Lung (tissue), 12 donors: ENCODE results near the gene MAGEF1. TPM values are rescaled to one million over a fixed set of nuclear protein-coding genes. Genes with fewer than 3 reads are reported as not detected.

Source experiments
- ATAC-seq: fragments of 200-7000 bp; cut with Tn5 transposase; one replicate; pipeline ENCODE4 v1.9.1; 2020; ENCODE audit warnings: moderate number of reproducible peaks; ENCODE audit not compliant: insufficient read depth, low FRiP score
- DNase-seq, 3 donors: peaks; one replicate each; pipeline ENCODE4 v3.0.0-alpha.2; 2013 to 2017
- H3K27ac ChIP-seq, 2 donors: one replicate each; pipeline ENCODE4 v1.5.1; 2013; ENCODE audit warnings: mild to moderate bottlenecking in 2 of 2, moderate library complexity in 2 of 2, control low read depth in 1 of 2, inconsistent platforms in 1 of 2, low read depth in 1 of 2, low read length in 1 of 2
- H3K27me3 ChIP-seq, 3 donors: one replicate each; pipeline ENCODE4 v1.5.1; 2013; ENCODE audit warnings: low read length in 2 of 3; ENCODE audit not compliant: control insufficient read depth in 3 of 3, insufficient read depth in 3 of 3
- H3K36me3 ChIP-seq, 4 donors: one replicate each; pipeline ENCODE4 v1.5.1; 2013; ENCODE audit warnings: low read length in 4 of 4, mild to moderate bottlenecking in 1 of 4, moderate library complexity in 1 of 4; ENCODE audit not compliant: control insufficient read depth in 4 of 4, insufficient read depth in 4 of 4
- H3K4me1 ChIP-seq, 5 donors: one replicate each; pipeline ENCODE4 v1.5.1; 2013; ENCODE audit warnings: low read length in 5 of 5, mild to moderate bottlenecking in 2 of 5, moderate library complexity in 1 of 5; ENCODE audit not compliant: control insufficient read depth in 5 of 5, insufficient read depth in 5 of 5
- H3K4me3 ChIP-seq: one replicate; pipeline ENCODE4 v1.5.1; 2013; ENCODE audit warnings: mild to moderate bottlenecking, control low read depth, moderate library complexity
- H3K9ac ChIP-seq, 2 donors: one replicate each; pipeline ENCODE4 v1.5.1; 2013; ENCODE audit warnings: low read length in 2 of 2, control low read depth in 1 of 2; ENCODE audit not compliant: insufficient read depth in 1 of 2
- H3K9me3 ChIP-seq, 4 donors: one replicate each; pipeline ENCODE4 v1.5.1; 2013; ENCODE audit warnings: low read length in 3 of 4, mild to moderate bottlenecking in 1 of 4, moderate library complexity in 1 of 4; ENCODE audit not compliant: control insufficient read depth in 4 of 4, insufficient read depth in 3 of 4
- WGBS, 2 donors: extraction: QIAGEN DNeasy Blood & Tissue Kit; methylation state at CpG; one replicate each; pipeline ENCODE4 v1.1.7; 2013; 5-methylcytosine and 5-hydroxymethylcytosine counted together
- polyA plus RNA-seq, 2 donors: library from polyadenylated mRNA; stranded (reverse); fragments of 200-250 nt; gene quantifications; one replicate each; pipeline ENCODE4 v1.2.1, GENCODE V29; 2013
- total RNA-seq, 2 donors: library from RNA; depleted of rRNA in 1 of 2; stranded (reverse); fragments of >200 nt in 1 of 2; gene quantifications; one replicate each; pipeline ENCODE4 v1.2.1, GENCODE V29; 2014 to 2021
- TF ChIP-seq, protein P1 (sequence below): IDR thresholded peaks from 2 replicates; pipeline ENCODE4 v1.5.1; 2012; ENCODE audit warnings: mild to moderate bottlenecking; ENCODE audit errors: control extremely low read depth, extremely low read depth
- donor health status: control.
- donor health status: control.
- donor health status: Bipolar disorder and iron deficiency.
- donor health status: healthy.
- donor health status: DM: yes; HTN: yes; CAD: no.

Gene MAGEF1
- total and polyA plus RNA-seq, 4 donors = 30.1 to 36.1 (median 33.1) TPM

GRCh38 chr3:184757022-184757651, 45.3 kb upstream of the MAGEF1 start:
- peak; percentile 28 for ATAC-seq
- Histone ChIP-seq H3K27ac (peak overlapping the region in 1 of 2 donors; percentile 29), H3K36me3 (no peaks in the 10 kb centered on the region), H3K9me3 (no peaks in the 10 kb centered on the region), H3K4me1 (peaks cover 0 to 50% (median 29%) of the 10 kb centered on the region in 5 donors), H3K4me3 (no peak overlapping the region), H3K9ac (no peak overlapping the region), H3K27me3 (no peaks in the 10 kb centered on the region)
- DNase-seq = peak; percentile 87 to 93 (median 88)
- TF ChIP-seq, protein P1, sequence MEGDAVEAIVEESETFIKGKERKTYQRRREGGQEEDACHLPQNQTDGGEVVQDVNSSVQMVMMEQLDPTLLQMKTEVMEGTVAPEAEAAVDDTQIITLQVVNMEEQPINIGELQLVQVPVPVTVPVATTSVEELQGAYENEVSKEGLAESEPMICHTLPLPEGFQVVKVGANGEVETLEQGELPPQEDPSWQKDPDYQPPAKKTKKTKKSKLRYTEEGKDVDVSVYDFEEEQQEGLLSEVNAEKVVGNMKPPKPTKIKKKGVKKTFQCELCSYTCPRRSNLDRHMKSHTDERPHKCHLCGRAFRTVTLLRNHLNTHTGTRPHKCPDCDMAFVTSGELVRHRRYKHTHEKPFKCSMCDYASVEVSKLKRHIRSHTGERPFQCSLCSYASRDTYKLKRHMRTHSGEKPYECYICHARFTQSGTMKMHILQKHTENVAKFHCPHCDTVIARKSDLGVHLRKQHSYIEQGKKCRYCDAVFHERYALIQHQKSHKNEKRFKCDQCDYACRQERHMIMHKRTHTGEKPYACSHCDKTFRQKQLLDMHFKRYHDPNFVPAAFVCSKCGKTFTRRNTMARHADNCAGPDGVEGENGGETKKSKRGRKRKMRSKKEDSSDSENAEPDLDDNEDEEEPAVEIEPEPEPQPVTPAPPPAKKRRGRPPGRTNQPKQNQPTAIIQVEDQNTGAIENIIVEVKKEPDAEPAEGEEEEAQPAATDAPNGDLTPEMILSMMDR = no peak
- WGBS, 2 donors = 41 to 54% methylated on average over 17 of the region's 17 CpGs

DNA sequence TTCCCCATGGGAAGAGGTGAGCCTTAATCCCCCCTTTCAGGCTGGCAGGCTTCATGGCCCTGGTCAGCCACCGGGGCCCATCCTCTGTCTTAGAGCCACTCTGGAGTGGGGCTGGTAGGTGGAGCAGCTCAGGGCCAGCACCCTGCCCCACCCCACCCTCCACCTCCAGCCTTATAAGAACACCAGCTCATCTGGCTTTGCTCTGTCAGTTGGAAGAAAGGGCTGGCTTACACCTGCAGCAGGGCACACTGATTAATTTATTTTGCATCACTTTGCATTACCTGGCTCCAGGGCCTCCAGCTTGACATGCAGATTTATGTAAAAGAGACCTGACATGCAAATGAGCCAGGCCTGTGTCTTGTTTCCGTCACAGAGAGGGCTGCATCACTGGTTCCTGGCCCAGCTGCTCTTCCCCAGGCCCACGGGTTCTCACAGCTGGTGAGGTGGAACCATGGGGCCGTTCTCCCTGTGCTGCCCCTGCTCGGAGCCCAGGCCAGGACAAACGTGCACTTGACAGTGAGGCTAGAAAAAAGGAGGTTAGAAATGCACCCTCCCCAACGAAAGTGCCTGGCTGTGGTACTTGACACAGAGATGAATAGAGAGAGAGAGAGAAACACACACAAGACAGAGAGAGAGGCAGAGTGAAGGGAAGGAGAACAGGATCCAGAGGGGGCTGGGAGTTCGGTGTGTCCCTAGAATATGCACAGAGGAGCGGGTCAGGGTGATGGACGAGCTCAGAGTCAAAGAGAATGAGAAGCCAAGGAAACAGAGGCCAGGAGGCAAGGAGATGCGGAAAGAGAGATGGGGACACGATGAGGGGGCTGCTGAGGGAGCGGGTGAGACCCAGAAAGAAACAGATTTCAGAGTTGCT, 44.5 kb upstream of the MAGEF1 start:
- no peak overlapping the region for H3K9ac ChIP-seq

DNA sequence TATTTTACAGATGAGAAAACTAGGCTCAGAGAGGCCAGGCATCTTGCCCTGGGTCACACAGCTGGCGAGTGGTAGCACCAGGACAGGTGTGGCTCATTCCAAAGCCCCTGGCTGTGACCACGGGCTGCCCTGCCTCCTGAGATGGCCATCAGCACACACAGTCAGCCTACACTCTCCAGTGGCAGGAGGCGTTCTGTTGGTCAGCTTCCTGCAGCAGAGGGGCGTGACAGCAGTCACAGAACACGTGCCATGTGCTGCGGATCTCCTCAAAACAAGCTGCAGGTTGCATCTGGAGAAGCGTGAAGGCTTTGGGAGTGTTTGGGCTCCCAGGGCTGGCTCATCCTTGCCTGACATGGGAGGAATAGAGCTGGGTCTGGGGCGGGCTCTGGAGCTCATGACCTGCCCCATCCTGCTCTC, 43.5 kb upstream of the MAGEF1 start:
- WGBS, 2 donors = 79 to 85% methylated on average over 8 of the region's 8 CpGs
- no peaks in the 10 kb centered on the region for H3K27me3 ChIP-seq
- H3K27ac ChIP-seq = no peak overlapping the region
- H3K9me3 ChIP-seq = no peaks in the 10 kb centered on the region
- DNase-seq (no peak), ATAC-seq (no peak)
- H3K9ac ChIP-seq = no peak overlapping the region
- H3K4me1 ChIP-seq = peaks cover 0 to 47% (median 17%) of the 10 kb centered on the region in 5 donors
- TF ChIP-seq, protein P1 = no peak
- H3K4me3 ChIP-seq = no peak overlapping the region
- no peaks in the 10 kb centered on the region for H3K36me3 ChIP-seq

More for the DNA sequence above, 44.5 kb upstream of the MAGEF1 start:
- WGBS, 2 donors = 59 to 62% methylated on average over 13 of the region's 13 CpGs
- Histone ChIP-seq H3K27ac (peak overlapping the region in 1 of 2 donors; percentile 2), H3K4me3 (no peak overlapping the region), H3K27me3 (no peaks in the 10 kb centered on the region), H3K4me1 (peaks cover 0 to 48% (median 27%) of the 10 kb centered on the region in 5 donors), H3K9me3 (no peaks in the 10 kb centered on the region), H3K36me3 (no peaks in the 10 kb centered on the region)
- ATAC-seq (no peak), DNase-seq (no peak)
- TF ChIP-seq, protein P1 = no peak
